SU-DHL-6 (cell line): Measurements from ENCODE around the gene PNMA8C.

ENCODE experiments used
- H2AFZ ChIP-seq: fragments of 200-600 bp; sonication (generic); 2 replicates; pipeline ENCODE4 v1.6.1; 2014; ENCODE audit warnings: low read depth, mild to moderate bottlenecking, moderate library complexity, mixed read lengths, antibody characterized with exemption, low read length; ENCODE audit not compliant: severe bottlenecking
- H3F3A ChIP-seq: fragments of 200-600 bp; shearing (Covaris generic); 2 replicates; pipeline ENCODE4 v1.6.0; 2016; ENCODE audit warnings: antibody characterized with exemption, mild to moderate bottlenecking; ENCODE audit not compliant: insufficient read depth
- H3K27ac ChIP-seq: fragments of 200-600 bp; sonication (generic); 2 replicates; pipeline ENCODE4 v1.5.1; 2016; ENCODE audit warnings: low read depth, mild to moderate bottlenecking, low read length, moderate library complexity, mixed read lengths
- H3K27me3 ChIP-seq: fragments of 200-600 bp; sonication (generic), shearing (Covaris generic); 2 replicates; pipeline ENCODE4 v1.6.0; 2014; ENCODE audit warnings: mild to moderate bottlenecking, low read length
- H3K36me3 ChIP-seq: fragments of 200-600 bp; sonication (generic); 2 replicates; pipeline ENCODE4 v1.6.1; 2014; ENCODE audit warnings: mild to moderate bottlenecking, low read length, mixed read lengths
- H3K4me2 ChIP-seq: fragments of 300-600, 200-600 bp; shearing (Covaris generic), sonication (generic); 2 replicates; pipeline ENCODE4 v1.6.0; 2014; ENCODE audit warnings: low read length, low read depth, mild to moderate bottlenecking; ENCODE audit not compliant: poor library complexity, severe bottlenecking
- H3K4me3 ChIP-seq: fragments of 200-600 bp; sonication (generic); 2 replicates; pipeline ENCODE4 v1.5.1; 2014; ENCODE audit warnings: antibody characterized with exemption, low read length, mild to moderate bottlenecking, mixed read lengths; ENCODE audit not compliant: insufficient read depth, poor library complexity, severe bottlenecking
- H3K79me2 ChIP-seq: fragments of 200-600 bp; sonication (generic); 2 replicates; pipeline ENCODE4 v1.6.1; 2014; ENCODE audit warnings: mild to moderate bottlenecking, low read length, moderate library complexity; ENCODE audit not compliant: insufficient read depth
- H3K9ac ChIP-seq: fragments of 200-600 bp; sonication (generic); 2 replicates; pipeline ENCODE4 v1.7.0; 2014; ENCODE audit warnings: mild to moderate bottlenecking, low read length
- H3K9me2 ChIP-seq: fragments of 200-600 bp; sonication (generic); replicated peaks from 2 replicates; pipeline ENCODE4 v1.6.1; 2014; ENCODE audit warnings: low read length; ENCODE audit not compliant: insufficient read depth
- H3K9me3 ChIP-seq: fragments of 200-600 bp; sonication (generic); 2 replicates; pipeline ENCODE4 v1.6.1; 2014; ENCODE audit warnings: low read length, mixed read lengths; ENCODE audit not compliant: insufficient read depth
- H4K20me1 ChIP-seq: fragments of 200-600 bp; sonication (generic); 2 replicates; pipeline ENCODE4 v1.6.1; 2014; ENCODE audit warnings: low read depth, mild to moderate bottlenecking, antibody characterized with exemption, low read length, moderate library complexity, mixed read lengths
- CTCF ChIP-seq: fragments of 200-600 bp; sonication (generic); IDR thresholded peaks from one replicate; pipeline ENCODE4 v1.5.1; 2017; ENCODE audit warnings: antibody characterized with exemption, mild to moderate bottlenecking, low read length, moderate library complexity; ENCODE audit not compliant: insufficient read depth, poor library complexity, severe bottlenecking
- EZH2phosphoT487 ChIP-seq: fragments of 200-600 bp; sonication (generic), shearing (Covaris generic); conservative IDR thresholded peaks from 2 replicates; pipeline ENCODE4 v1.6.1; 2018; ENCODE audit warnings: mild to moderate bottlenecking, antibody characterized with exemption, low read length, moderate library complexity, mixed read lengths

The PNMA8C gene

GRCh38 chr19:46463516-46463915, 34.8 kb upstream of the PNMA8C start:
- no peaks in the 10 kb centered on the region for H3K9me3 ChIP-seq
- peaks cover 67% of the 10 kb centered on the region for H3F3A ChIP-seq
- no peak overlapping the region for H3K4me3 ChIP-seq
- H3K4me2 ChIP-seq = peak overlapping the region; percentile 53
- H4K20me1 ChIP-seq = no peaks in the 10 kb centered on the region
- H3K79me2 ChIP-seq = no peaks in the 10 kb centered on the region
- H3K36me3 ChIP-seq = no peaks in the 10 kb centered on the region
- H3K27ac ChIP-seq = peak overlapping the region; percentile 96
- H3K27me3 ChIP-seq = no peaks in the 10 kb centered on the region
- peak overlapping the region; percentile 47; the same call in 1 of the 2 replicates for H3K9ac ChIP-seq
- no peaks in the 10 kb centered on the region for H3K9me2 ChIP-seq
- TF ChIP-seq CTCF = no peak
- TF ChIP-seq EZH2phosphoT487 = no peak
- H2AFZ ChIP-seq = no peak overlapping the region

GRCh38 chr19:46461537-46461936, 32.8 kb upstream of the PNMA8C start:
- TF ChIP-seq EZH2phosphoT487 (no peak), CTCF (no peak)
- Histone ChIP-seq H3K9me3 (no peaks in the 10 kb centered on the region), H3K4me3 (no peak overlapping the region), H3K36me3 (no peaks in the 10 kb centered on the region), H3K9me2 (no peaks in the 10 kb centered on the region), H3F3A (peaks cover 62% of the 10 kb centered on the region), H3K79me2 (no peaks in the 10 kb centered on the region), H3K27ac (peak overlapping the region; percentile 96), H3K9ac (peak overlapping the region; percentile 39; the same call in 1 of the 2 replicates), H3K27me3 (no peaks in the 10 kb centered on the region), H2AFZ (no peak overlapping the region), H3K4me2 (peak overlapping the region; percentile 51), H4K20me1 (no peaks in the 10 kb centered on the region)

- peak overlapping the region; percentile 96 for H3K27ac ChIP-seq
- no peaks in the 10 kb centered on the region for H3K79me2 ChIP-seq
- no peak overlapping the region for H2AFZ ChIP-seq
- H3K9ac ChIP-seq = peak overlapping the region; percentile 39; the same call in 1 of the 2 replicates
- no peaks in the 10 kb centered on the region for H3K36me3 ChIP-seq
- no peaks in the 10 kb centered on the region for H4K20me1 ChIP-seq
- H3F3A ChIP-seq = peaks cover 57% of the 10 kb centered on the region
- no peaks in the 10 kb centered on the region for H3K9me3 ChIP-seq
- no peaks in the 10 kb centered on the region for H3K9me2 ChIP-seq
- TF ChIP-seq EZH2phosphoT487 = no peak
- TF ChIP-seq CTCF = no peak
- H3K4me2 ChIP-seq = peak overlapping the region; percentile 51
- no peaks in the 10 kb centered on the region for H3K27me3 ChIP-seq
- no peak overlapping the region for H3K4me3 ChIP-seq
Observed at GRCh38 chr19:46460981-46461380, 32.2 kb upstream of the PNMA8C start.

- Histone ChIP-seq H3K4me3 (no peak overlapping the region), H3K36me3 (no peaks in the 10 kb centered on the region), H3K9ac (no peak overlapping the region), H3K4me2 (peak overlapping the region; percentile 86), H3K27ac (peak overlapping the region; percentile 96), H3K9me3 (no peaks in the 10 kb centered on the region), H2AFZ (no peak overlapping the region), H3K9me2 (no peaks in the 10 kb centered on the region), H3K27me3 (no peaks in the 10 kb centered on the region), H3F3A (peaks cover 50% of the 10 kb centered on the region), H3K79me2 (no peaks in the 10 kb centered on the region), H4K20me1 (no peaks in the 10 kb centered on the region)
- TF ChIP-seq CTCF (no peak), EZH2phosphoT487 (no peak)
Observed at GRCh38 chr19:46460055-46460454, 31.3 kb upstream of the PNMA8C start.
